ENCODE measurements around the gene SLC23A2.

- TF ChIP-seq POLR2AphosphoS5 (IDR thresholded peaks at IDR 0.05; ENCODE audit: low read depth, low read length), result no peak
- no peak for TF ChIP-seq POLR2A (IDR thresholded peaks at IDR 0.05; ENCODE audit: low read depth, low read length)
These were observed 120.1 kb downstream of the SLC23A2 start for GRCh38 chr20:4881006-4881730.

All from GM12892 (cell line).